HT1080 (cell line): ENCODE results near the gene RPAP2. TPM values are rescaled to one million over a fixed set of nuclear protein-coding genes. Genes with fewer than 3 reads are reported as not detected.
"Not testable (repeated sequence)": the region's sequence is repeated elsewhere in the genome, so short reads cannot be mapped to it uniquely, and the experiment has no call there.

Source experiments
- DNase-seq: peaks from one replicate; pipeline ENCODE4 v3.0.0-alpha.2; 2015; ENCODE audit warnings: low read depth
- polyA plus RNA-seq, 2 experiments: library from polyadenylated mRNA; depleted of rRNA; stranded (reverse); fragments of >200 nt; gene quantifications; 2 replicates each; pipeline ENCODE4 v1.2.3, GENCODE V29; 2015
- total RNA-seq: library from RNA; depleted of rRNA; stranded (reverse); fragments of >200 nt; shearing (Covaris generic); gene quantifications from 2 replicates; pipeline ENCODE4 v1.2.3, GENCODE V29; 2014; rRNA removed

RPAP2 gene
- total RNA-seq, result 6.1 and 12.4 TPM in 2 replicates
- polyA plus RNA-seq (2015; cell fraction: cytosol; rRNA removed), result 16.8 and 18.7 TPM in 2 replicates
- polyA plus RNA-seq (2015; cell fraction: nucleus; rRNA removed), result 21.3 and 28.7 TPM in 2 replicates

DNA sequence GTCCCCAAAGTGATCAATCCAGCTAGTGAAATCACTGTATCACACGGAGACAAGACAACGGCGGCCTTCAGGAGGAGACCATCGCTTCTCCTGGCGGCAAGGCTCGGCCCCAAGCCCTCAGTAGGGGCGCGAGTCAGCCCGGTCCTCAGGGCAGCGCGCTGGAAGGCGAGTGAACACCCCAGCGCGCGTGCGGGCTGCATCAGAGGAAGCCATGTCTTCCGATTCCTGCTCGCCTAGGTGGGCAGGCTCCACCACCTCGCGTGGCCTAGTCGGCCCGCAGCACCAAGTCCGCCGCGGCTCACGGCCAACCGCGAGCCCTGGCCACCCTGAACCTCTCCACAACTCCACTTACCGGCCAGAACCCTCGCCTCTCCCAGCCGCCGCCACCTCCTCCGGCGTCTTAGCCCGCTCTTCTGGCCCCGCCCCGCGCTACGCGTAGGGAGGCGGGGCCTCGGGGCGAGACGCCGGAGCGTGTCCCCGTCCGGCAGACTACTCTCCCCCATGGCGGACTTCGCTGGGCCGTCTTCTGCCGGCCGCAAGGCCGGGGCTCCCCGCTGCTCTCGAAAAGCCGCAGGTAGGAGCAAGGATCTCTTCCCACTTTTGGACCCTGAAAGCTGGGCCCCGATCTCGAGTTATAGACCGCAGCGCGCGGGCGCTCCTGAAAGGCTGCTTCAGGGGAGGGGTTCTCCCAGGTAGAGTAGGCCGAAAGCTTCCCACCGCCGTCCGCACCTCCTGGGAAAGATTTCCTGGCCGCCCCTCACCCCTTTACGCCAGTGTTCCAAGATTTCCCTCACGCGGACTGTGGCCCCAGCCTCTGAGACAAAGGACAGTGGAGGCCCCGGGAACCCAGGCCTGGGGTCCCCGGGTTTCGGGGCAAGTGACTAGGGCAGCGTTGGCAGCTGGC lies at the start of gene RPAP2, which contains the start of gene GLMN:
TSS of gene RPAP2 (plus strand) at position 487 of the 904 bp plus-strand sequence. CDS start at position 502, 15 bp downstream.
TSS of gene GLMN (minus strand) at position 415 of the 904 bp plus-strand sequence. CDS start 988 bp downstream, outside the sequence.
- DNase-seq, result peak; percentile 82

- DNase-seq, result not testable (repeated sequence)
Observed at GRCh38 chr1:92254714-92255113, 44.1 kb upstream of the RPAP2 start.

DNA sequence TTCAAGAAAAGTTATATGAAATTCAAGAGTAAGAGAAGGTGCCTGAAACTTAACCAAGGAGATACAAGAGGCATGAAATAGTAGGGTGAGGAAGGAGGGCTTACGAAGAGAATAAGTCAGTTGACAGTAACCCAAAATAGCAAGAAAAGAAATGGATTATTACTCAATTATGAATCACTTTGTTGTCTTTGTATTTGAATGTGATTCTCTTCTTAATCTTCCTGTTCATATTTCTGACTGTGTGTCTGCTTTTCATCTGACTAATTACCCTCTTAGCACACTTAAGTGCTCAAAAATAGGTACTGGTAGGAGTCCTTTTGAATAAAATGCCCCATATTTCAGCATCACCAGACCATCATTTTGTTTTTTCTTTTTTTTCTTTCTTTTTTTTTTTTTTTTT lies 39.5 kb upstream of the RPAP2 start:
- no peak for DNase-seq

- no peak for DNase-seq
Observed at GRCh38 chr1:92262516-92262915, 36.3 kb upstream of the RPAP2 start.

DNA sequence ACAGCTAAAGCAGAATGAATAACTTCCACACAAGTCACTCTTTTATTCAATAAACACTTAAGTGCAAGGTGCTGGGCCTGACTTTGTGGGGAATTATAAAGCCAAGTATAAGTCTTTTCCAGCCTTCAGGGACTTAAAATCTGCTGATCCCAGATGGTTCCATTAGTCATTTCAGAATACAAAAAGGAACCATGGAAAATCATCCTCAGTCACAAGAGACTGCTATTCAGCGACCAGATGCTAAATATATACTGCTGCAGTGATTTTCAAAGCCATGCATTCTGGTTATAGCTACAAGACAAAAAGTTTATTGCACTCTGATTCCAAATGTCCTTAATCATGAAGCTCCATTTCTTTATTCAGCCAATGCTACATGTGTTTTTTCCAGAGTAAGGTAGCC lies 25.8 kb upstream of the RPAP2 start:
- DNase-seq, result no peak

GRCh38 chr1:92274939-92275338 lies 23.9 kb upstream of the RPAP2 start:
- peak; percentile 83 for DNase-seq

- no peak for DNase-seq
Observed at GRCh38 chr1:92276082-92276481, 22.8 kb upstream of the RPAP2 start.

DNA sequence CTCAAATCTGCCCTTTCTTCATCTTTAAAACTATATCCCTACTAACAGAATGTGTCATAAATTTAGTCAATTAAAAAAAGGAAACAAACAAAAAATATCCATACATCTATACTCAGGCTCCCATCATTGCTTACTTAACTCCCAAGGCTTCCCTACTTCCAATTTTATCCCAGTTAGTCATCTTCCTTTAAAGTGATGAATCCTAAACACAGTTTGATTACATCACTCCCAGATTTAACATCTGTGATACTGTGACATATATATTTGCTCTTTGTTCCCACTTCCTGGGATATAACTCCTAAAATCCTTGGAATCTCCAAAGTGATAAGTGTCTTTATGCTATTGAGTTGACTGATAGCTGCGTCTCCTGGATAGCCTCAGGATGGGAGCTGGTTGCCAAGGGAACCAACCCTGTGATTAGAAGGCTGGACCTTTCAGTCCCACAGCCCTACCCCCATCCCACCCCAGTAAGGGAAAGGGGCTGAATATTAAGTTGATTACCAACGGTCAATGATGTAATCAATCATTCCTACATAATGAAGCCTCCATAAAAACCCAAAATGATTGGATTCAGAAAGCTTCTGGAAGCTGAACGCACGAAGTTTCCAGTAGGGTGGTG lies 21.6 kb upstream of the RPAP2 start:
- peak; percentile 82 for DNase-seq

- not testable (repeated sequence) for DNase-seq
Observed at GRCh38 chr1:92279781-92280180, 19.1 kb upstream of the RPAP2 start.

DNA sequence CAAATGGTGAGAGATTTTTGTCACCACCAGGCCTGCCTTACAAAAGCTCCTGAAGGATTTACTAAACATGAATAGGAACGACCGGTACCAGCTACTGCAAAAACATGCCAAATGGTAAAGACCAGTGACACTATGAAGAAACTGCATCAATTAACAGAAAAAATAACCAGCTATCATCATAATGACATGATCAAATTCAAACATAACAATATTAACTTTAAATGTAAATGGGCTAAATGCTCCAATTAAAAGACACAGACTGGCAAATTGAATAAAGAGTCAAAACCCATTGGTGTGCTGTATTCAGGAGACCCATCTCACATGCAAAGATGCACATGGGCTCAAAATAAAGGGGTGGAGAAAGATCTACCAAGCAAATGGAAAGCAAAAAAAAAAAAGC lies 17.4 kb upstream of the RPAP2 start:
- DNase-seq, result not testable (repeated sequence)

- peak; percentile 62 for DNase-seq
Observed at GRCh38 chr1:92291372-92291999, 7.4 kb upstream of the RPAP2 start.

GRCh38 chr1:92298213-92298572 lies 666 bp upstream of the RPAP2 start:
- DNase-seq, result no peak

DNA sequence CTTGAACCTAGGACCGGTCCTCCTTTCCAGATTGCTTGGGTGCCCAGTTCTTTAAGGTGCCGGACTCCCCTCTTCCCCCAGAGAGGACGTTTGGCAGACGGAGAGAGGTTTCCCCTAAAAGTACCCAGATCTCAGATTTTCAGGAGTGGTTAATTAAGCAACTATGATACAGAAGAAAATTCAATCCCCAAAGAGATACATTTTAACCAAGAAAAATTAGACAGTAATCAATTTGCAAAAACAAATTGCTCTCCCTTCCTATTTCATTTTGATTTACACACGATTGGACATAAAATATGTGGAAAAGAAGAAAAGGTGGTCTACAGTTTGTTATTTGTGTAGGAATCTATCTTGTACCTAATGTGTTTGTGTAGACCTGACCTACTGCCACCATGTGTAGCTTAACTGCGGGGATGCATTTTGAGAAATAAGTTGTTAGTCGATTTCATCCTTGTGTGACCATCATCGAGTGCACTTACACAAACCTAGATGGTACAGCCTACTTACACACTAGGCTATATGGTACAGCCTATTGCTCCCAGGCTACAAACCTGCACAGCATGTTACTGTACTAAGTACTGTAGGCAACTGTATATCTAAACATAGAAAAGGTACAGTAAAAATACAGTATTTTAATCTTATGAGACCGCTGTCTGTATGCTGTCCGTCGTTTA lies 755 bp downstream of the RPAP2 start:
- no peak for DNase-seq

- no peak for DNase-seq
Observed at GRCh38 chr1:92301021-92301420, 2.2 kb downstream of the RPAP2 start.

- no peak for DNase-seq
Observed at GRCh38 chr1:92306020-92306419, 7.2 kb downstream of the RPAP2 start.

- no peak for DNase-seq
Observed at GRCh38 chr1:92307980-92308379, 9.1 kb downstream of the RPAP2 start.

DNA sequence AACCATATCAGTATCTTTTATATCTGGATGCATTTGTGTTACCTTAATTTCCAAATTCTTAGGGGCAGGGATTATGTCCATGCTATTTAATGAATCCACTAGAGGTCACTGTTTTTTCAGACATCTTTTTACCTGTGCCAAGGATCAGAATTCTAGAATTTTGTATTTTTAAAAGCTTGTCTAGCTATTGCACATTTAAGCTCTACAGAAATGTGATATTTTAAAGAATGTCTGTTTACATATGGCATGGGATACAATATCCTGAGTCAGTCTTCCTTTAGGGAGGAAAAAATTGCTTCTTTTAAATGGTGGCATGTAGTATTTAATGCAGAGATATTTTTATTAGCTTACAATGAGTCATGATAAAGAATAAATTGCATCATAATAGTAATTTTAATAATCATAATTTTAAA lies 11.3 kb downstream of the RPAP2 start:
- DNase-seq, result no peak

DNA sequence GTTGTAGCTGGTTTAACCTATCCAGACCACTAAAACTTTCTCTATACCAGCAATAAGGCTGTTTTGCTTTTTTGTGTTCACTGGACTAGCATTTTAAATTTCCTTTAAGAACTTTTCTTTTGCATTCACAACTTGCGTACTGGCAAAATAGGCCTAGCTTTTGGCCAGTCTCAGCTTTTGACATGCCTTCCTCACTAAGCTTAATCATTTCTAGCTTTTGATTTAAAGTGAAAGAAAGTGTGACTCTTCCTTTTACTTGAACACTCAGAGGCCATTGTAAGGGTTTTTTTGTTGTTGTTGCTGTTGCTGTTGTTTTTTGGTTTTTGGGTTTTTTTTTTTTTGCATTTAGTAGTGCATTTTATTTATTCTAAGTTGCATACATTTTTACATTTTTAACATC lies 15.2 kb downstream of the RPAP2 start:
- DNase-seq, result no peak

DNA sequence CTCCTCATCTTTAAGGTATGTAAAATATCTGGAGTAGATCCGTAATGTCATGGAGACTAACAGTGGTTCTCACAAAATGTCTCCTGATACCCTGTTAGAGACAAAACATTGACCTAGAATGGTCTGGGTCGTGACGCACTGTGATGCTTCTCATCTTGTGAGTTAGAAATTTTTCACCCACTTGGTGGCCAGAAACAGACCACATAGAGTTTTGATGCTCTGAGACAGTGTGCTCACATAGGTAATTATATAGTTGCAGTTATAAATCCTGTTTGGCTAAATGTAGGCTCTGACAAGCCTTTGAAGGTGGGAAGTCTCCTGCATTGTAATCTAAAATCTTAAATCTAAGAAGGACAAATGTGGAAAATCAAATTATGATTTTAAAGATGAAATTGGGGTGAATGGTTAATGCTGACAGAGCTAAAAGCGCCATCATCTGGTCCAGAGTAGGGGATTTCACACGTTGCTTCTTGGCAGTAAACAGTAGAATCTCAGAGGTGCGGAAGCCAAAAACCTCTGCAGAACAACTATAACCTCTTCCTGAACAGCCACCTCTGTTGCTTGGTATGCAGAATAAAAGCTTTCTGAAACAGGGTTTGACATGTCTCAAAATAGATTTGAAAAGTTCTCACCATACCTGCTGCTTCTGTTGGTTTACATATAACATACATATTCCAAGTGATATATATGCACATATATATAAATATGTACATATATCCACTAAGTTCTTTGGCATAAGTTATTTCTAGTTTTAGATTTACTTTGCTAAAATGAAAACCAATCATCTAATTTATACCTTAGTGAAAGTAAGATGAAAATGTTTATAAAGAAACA lies 17.1 kb downstream of the RPAP2 start:
- no peak for DNase-seq

DNA sequence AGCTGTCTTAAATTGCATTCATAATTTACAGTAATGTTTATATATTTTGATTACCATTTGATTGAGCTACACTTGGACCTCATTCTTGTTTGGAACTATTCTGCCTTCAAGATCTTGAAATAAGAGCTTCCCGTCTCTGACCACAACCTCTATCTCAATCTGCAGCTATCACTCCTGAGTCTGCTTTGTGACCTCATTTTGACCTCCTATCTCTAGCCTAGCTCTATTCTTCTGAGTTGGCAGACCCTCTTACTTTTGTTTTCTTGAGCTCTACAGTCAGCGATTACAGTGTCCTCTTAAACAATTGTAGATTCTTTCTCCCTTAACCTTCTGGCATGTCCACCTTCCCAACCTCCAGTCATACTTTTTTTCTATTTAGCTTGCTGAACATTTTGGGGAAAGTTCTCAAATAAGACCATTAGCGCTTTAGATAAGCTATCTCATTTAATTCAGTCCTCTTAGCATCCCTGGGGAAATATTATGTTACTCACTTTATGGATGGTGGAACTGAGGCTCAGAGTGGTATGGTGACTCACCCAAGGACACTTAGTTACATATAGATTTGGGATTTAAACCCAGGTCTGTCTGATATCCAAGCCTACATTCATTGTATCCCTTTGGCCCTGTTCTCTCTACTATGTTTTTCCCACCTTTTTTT lies 19.1 kb downstream of the RPAP2 start:
- DNase-seq, result no peak
